Stomach (tissue), 4 donors: ENCODE results near the gene EBF3.

Experiments used
- CTCF ChIP-seq, 7 experiments: fragments of 450-650 bp in 4 of 7; fragments of 200-600 bp in 3 of 7; sonication (generic) in 3 of 7; IDR thresholded peaks; one replicate each; pipeline ENCODE4 v1.5.1; 2016 to 2019; ENCODE audit warnings: antibody characterized with exemption in 7 of 7, control low read depth in 2 of 7, mild to moderate bottlenecking in 1 of 7
- EP300 ChIP-seq: sonication (generic); formaldehyde crosslinking; IDR thresholded peaks from one replicate; pipeline ENCODE4 v1.6.1; 2017; ENCODE audit warnings: antibody characterized with exemption
- POLR2A ChIP-seq, 4 donors: fragments of 450-650 bp; IDR thresholded peaks; one replicate each; pipeline ENCODE4 v1.6.1; 2016; ENCODE audit warnings: antibody characterized with exemption in 4 of 4, control low read depth in 2 of 4, mild to moderate bottlenecking in 1 of 4, moderate library complexity in 1 of 4

DNA sequence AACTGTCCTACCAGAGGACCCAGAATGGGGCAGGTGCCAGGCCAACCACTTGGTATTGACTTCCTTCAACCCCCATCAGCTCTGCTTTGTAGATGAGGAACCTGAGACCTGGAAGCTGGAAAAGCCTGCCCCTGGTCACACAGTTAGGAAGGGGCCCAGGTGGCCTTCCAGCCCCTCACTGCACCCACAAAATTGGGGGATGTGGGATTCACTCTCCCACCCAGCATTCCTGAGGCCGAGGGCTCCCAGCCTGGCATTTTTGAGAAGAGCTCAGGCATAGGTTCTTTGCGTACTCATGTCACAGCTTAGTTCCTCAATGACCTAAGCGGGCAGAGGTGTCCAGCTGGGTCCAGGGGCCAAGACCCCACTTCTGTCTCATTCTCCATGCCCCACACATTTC is 46.1 kb downstream of the EBF3 start:
- TF ChIP-seq CTCF (IDR thresholded peaks at IDR 0.05) (no peak), EP300 (no peak), POLR2A (IDR thresholded peaks at IDR 0.05) (no peak)
